HPDE6-E6E7 (cell line): ENCODE measurements around the gene TREML4.
A peak's percentile ranks its signal among the peaks of the same experiment; 100 is the strongest.

Source experiments
- DNase-seq: peaks from one replicate; pipeline ENCODE4 v3.0.0; 2011; ENCODE audit warnings: missing footprints; ENCODE audit errors: extremely low spot score

Gene TREML4

DNA sequence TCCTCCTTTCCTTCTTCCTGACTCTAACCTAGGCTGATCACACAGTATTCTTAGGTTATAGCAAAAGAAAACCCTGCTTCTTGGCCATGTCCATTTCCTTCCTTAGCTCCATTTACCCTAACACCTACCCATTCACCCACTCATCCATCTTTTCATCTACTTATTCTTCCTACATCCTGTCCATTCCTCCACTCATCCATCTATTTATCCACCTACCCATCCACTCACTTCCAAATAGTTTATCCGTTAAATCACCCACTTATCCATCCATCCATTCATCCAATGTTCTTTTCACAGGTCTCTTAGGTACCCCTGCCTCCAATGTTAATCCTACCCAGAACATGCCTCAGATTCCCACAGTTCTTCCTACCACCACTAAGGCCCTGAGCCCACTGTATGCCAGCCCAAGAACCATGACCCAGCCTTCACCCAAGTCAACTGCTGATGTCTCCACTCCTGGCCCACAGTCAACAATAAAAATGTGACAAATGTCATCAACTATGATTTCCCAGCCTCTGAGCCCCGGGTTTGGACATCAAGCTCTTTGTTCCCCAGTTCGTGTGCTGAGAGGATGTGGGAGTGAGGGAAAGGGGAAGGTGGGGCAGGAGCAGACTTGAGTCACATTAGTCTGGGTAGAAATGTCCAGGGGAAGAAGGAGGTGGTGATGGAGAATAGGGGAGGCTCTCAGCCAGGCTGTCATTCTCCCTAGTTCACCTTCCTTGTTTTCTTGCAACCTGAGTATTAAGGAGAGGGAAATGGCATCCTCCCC, 24.4 kb downstream of the TREML4 start:
- no peak for DNase-seq

DNA sequence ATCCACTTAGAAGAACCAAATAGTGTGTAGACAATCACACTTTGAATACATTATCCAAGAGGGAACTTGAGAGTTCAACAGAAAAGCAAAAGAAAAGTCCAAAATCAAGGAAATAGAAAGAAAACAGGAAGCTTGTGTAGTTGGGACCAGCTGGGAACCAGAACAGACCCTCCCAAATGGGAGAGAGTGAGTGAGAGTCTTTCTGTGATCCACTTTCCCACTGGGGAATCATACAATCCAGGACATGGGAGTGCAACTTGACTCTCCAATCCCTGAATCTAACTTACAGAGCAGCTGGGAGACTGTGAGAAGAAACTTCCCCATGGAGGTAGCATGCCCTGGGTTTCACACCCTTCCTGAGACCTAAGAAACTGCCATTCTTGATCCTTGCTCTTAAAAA, 27.0 kb downstream of the TREML4 start:
- no peak for DNase-seq

DNA sequence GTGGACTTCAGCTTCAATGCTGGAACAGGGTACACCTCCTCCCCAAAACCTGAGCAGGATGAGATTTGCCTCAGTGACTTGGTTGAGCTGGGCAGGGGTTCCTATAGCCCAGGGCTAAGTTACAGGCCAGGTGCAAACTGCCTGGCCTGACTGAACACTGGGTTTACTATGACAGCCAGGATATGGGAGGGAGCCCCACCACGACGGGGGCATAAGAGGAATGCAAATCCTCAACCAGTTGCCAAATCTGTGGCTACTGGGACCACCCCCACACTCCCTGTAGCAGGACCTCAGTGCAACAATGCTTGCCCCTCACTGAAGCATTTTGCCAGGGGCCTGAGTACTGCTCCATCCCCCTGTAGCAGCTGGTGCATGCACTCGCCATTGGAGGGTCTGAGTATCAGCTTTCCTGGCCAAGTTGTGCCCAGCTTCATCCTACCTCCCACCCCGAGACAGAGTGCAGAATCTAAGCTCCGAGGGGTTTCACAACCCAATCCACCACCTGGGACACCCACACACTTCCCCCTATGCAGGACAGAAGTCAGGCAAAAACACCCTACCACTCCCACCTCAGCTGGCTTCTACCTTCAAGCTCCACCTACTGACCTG, 27.6 kb downstream of the TREML4 start:
- no peak for DNase-seq

DNA sequence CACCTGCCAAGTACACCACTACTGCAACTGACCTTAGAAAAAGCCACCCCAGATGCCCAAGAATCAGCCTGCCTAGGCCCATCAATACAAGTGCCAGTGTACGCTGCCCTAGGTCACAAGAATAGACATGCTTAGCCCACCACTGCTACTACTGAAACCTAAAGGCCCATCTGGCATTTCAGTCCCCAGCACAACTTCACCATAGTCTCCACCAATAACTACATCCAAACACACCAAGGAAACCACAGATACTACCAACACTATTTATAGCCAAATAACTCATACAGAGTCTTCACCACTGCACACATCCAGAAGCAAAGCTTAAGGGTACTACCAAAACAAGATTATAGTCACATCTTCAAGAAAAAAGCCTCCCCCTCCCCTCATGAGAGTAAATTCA, 28.2 kb downstream of the TREML4 start:
- DNase-seq = no peak

DNA sequence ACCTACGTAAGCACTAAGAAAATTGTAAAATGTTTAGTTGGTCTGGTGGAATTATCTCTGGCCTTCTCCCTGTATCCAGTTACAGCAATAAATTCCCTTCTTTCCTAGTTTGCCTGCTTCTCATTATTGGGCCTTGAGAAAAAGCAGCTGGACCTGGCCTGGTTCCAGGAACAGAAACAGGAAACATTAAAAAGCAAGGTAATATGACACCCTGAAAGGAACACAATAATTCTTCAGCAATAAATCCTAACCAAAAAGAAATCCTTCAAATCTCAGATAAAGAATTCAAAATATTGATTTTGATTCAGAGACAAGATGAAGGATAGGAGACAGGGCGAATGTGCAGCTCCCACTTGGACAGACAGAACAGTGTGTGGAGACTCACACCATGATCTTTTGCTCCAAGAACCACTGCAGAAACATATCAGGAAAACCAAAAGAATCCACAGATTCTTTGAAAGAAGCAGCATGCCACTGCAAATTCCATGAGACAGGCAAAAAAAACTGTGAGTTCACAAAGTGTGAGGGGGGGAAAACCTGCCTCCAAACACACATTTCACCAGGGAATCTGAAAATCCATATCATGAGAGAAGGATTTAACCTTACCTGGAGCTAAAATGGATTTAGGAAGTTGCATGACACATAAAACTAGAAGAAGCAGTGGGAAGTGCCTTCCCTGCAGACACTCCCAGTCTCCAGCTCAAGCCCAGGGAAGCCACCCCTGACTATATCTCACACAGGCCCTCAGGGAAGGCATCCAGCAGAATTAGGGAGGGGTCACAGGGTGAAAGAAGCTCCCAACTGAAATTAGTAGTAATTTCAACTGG, 29.4 kb downstream of the TREML4 start:
- no peak for DNase-seq

DNA sequence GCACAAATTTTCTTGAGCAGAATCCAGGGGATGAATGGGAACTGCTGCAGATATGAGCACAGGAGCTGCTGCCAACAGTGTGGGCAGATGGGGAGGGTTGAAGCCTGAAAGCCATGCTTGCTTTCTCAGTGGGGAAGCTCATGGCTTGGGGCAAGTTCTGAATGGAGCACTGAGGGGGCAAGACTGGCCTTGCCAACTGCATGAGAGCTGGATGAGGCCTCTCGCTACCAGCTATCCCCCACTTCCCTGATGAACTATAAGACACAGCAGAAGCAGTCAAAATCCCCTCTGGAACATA, 30.0 kb downstream of the TREML4 start:
- no peak for DNase-seq

DNA sequence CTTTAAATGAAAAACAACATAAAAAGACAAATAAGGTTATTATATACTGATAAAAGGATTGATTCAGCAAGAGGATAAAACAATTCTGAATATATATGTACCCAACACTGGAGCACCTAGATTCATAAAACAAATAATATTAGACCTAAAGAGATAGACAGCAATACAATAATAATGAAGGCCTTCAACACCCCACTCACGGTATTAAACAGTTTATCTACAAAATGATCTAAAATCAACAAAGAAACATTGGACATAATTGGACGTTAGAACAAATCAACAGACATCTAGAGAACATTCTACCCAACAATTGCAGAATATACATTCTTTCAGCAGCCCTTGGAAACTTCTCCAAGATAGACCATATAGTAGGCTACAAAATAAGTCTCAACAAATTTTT, 34.3 kb downstream of the TREML4 start:
- no peak for DNase-seq

DNA sequence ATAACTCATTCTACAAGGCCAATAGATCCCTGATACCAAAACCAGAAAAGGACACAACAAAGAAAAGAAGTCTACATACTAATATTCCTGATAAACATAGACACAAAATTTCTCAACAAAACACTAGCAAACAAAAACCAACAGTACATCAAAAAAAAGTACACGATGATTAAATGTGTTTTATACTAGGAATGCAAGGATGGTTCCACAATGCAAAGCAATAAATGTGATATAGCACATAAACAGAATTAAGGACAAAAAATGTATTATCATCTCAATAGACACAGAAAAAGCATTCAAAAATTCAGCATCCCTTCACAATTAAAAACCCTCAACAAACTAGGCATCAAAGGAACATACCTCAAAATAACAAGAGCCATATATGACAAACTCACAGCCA, 35.1 kb downstream of the TREML4 start:
- no peak for DNase-seq

DNA sequence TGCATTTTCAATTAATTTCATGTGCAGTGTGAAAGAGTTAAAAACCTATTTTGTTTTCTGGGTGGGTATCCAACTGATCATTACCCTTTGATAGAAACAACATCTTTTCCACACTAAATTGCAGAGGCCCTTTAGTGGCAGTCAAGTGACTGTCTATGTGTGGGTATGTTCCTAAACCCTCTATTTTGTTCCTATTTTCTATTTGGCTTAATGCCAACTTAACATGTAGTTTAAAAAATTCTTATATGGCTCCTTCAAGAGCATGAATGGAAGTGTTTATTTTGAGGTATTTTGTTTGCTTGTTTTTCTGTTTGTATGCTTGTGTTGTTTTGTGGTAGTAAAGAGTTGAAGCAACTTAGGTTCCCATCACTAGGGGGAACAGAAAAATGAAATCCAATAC, 38.4 kb downstream of the TREML4 start:
- DNase-seq = no peak

DNA sequence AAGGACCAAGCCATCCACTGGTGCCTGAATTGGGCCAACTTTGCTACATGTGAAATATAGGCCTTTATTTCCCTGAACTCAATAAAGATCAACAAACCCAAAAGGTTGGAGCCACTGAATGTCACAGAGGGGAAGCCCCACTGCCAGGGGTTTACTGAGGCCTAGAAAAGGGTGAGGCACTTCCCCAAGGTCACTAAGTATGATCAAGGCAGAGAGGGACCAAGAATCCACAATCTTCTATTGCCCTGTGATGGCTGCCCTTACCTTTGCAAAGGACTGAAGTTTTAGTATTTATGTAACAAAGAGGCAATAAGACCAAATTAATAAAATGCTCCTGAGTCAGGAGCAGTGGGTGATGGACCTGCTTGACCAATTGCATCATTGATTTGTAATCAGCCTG, 40.3 kb downstream of the TREML4 start:
- no peak for DNase-seq

DNA sequence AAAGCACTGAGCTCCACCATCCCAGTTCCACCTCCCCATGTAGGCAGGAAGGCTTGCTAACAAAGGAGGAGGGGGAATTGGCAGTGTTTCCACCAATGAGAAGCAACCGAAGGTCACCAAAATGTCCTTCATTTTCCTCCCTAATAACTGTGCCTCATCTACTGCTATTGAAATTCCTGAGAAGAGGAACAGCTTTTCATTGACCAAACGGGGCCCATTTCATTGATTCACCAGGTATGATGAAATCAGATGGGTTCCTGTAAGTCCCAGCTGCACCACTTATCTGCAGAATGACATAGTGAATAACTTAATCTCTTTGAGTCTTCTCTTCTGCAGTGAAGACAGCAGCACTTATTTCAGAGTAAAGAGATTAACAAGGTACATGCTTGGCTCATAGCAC, 41.0 kb downstream of the TREML4 start:
- no peak for DNase-seq

DNA sequence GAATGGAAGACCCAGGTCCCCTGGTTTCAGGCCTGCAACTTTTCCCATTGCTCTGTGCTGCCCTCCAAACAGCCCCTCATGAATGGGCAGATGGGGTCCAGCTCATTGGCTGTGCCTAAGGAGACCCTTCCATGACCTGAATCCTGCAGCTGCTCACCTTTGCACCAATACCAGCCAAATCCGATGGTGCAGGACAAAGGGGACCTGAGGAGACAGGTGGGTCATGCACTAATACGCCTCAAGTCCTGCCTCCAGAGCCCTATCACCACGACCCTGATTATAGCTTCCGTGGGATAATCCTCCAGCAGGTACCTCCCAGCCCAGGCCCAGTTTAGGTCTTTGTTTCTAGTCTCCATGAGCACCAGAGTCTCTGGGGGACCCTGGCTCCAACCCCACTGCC, 41.6 kb downstream of the TREML4 start:
- no peak for DNase-seq

DNA sequence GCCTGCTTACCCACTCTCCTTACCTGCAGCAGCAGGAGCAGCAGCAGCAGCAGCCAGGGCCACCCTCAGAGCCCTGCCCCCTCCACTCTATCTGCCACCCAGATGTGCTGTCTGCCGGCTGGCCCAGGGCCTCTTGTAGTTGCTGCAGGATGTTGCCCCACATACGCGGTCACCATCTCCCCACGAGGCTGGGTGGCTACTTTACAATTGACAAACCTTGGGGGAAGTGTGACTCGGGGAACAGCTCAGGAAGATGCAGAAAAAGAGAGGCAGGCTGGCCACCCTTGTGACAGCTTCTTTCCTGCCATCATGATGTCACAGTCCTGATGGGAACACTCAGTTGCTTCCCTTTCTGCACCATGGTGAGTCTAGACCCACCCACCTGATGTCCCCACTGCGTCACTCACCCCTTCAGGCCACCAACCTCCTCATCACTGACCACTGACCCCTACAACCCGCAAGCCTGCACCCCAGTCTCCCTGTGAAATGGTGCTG, 43.8 kb downstream of the TREML4 start:
- DNase-seq = no peak

DNA sequence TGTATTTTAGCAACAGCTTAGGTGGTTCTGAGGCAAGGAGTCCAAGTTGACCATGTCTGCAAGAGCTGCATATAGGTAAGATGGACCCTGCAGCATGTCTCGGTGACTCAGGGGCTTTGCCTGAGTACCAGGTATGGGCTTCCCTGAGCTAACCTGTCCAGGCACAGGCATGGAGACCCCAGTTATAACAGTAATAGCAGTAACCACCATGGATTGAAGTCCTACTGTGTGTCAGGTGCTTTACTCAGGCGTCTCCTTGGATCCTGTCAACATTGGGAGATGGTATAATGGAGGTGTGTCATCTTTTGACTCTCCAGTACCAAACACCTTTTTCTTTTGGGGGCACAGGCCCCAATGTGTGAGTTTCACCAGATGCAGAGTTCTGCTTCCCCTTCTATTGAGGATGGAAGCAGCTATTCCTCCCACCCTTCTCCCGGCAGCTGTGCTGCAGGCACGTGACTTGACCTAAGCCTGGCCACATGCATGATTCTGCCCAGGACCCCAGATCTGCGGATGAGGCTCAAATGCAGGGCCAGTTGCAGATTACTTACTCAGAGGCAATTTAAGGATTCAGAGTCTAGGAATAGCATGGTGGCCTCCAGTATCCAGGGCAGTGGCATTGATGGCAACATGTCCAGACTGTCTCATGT, 44.6 kb downstream of the TREML4 start:
- no peak for DNase-seq

DNA sequence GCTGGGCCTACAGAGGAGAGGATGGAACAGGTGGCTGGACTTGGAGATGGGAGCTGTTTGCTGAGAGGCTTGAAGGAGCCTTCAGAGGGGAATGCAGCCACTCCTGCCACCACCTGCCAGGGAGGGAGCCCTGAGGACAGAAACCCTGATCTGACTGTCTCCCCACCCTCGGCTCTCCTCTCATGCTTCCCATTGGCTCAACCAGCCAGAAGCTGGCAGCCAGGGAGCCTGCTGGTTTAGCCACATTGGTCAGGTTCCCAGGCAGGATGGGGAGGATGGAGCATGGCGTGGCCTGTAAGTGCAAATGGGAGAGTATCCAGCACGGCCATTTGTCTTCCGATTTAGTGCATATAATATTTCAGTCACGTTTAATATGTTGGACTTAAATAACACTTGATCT, 45.6 kb downstream of the TREML4 start:
- no peak for DNase-seq

DNA sequence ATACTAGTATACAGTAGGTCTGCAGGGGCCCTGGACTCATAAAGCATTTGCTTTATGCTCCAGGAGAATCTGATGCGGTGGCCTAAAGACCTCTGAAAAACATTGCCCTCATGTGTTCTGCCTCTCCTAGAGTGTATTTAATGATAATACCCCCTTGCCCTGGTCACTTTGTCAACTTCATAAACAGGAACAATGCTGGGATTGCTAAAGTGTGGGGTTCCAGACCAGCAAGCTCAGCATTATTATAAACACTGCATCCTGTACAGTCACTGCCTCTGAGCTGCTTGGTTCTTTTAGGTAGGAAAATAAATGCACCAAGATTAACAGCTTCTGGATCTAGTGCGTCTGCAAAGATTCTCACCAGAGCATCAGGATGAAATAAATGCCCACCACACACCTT, 46.1 kb downstream of the TREML4 start:
- no peak for DNase-seq

DNA sequence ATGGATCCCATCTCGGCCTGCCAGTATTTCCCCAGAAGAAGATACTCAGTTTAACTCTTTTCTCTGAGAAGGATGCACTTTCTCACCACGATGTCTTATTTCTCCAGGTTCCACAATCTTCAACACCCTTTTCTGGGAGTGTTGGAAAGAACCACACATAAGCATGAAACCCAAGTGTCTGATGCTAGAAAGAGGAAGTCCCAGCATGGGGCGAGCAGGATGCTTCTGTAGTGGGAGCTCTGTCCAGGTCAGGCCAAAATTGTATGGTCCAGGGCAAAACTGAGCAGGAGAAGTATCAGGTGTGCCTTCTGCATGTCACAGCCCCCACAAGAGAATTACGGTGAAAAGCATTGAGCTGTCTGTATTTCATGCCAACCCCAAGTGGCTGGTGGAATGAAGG, 47.3 kb downstream of the TREML4 start:
- DNase-seq = no peak

DNA sequence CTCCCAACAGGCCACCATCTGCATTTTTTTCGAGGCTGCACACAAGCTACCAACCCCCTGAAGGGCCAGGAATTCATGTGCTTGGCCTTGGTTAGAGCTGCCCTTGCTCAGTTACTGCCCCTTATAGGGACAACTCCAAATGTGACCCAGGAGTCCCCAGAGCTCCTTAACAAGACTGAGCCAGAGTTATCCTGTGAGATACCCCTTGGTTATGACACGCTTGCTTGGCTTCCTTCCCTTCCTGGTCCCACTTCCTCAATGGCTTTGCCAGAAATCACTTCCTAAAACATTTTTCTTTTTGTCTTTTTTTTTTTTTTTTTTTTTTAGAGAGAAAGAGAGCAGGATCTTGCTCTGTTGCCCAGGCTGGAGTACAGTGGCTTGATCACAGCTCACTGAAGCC, 49.5 kb downstream of the TREML4 start:
- no peak for DNase-seq

DNA sequence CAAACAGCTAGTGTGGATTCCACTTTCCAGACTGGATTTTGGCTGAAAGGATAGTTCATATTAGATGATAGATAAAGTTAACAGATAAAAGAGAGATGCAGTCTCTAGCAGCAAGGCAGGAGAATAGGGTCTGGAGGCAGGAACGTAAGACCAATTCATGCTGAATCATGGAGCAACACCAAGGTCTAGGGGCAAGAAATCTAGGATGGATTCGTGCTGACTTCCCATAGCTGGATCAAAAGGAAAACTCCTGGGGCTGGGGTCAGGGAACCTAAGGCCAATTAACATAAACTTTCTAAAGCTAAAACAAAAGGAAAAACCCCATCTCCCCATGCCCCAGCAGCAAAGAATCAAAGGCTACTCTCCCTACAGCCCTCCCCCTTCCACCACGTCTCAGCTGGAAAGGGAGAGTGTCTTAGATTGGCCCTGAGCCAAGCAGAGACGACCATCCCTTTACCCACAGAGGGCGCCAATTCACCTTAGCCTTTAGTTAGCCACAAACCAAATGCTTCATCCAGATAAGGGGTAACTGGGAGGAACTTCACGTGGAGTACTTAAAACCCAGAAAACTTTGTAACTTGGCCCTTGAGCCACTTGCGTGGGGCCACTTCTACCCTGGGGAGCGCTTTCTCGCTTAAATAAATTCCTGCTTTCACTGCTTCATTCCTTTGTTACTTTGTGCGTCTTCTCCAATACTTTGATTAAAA, 50.7 kb downstream of the TREML4 start:
- DNase-seq = peak; percentile 42

DNA sequence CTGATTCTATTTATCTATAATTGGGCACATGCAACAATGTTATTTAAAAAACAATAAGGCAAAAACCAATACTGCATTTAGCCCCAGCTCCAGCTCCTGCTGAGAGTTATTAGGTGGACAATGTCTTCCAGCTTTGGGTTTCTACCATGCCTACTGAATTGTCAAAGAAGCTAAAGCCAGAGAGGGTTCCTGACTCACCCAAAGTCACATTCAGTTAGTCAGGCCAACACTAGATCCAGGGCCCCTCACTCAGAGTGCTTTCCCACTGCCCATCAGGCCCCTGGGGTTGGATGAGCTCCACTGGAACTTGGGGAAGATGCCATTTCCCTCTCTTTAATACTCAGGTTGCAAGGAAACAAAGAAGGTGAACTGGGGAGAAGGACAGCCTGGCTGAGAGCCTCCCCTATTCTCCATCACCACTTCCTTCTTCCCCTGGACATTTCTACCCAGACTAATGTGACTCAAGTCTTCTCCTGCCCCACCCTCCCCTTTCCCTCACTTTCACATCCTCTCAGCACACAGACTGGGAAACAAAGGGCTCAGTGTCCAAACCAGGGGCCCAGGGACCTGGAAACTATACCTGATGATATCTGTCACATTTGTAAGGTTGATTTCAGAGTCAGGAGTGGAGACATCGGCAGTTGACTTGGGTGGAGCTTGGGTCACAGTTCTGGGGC, 52.4 kb downstream of the TREML4 start:
- no peak for DNase-seq

DNA sequence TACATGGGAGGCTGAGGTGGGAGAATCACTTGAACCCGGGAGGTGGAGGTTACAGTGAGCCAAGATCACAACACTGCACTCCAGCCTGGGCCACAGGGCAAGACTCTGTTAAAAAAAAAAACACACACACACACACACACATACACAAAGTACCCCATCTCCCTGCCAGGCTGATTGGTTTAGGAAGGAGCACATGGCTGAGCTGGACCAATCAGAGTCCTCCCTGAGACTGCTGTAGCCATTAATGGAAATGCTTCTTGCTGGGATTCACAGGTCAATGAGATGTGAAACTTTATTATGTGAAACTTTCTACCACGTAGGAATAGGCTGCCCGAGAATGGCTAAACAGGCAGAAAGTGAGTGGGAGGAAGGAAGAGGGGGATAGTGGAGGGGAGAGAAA, 55.5 kb downstream of the TREML4 start:
- no peak for DNase-seq
